SK-N-SH treated with all-trans-retinoic acid at 6 μM for 48 hours (cell line): ENCODE data around the gene ARL16.

ENCODE experiments used
- ATAC-seq: fragments of 200-7000 bp; cut with Tn5 transposase; 3 replicates; pipeline ENCODE4 v1.9.1; 2020; ENCODE audit warnings: mild to moderate bottlenecking, moderate library complexity
- ARNTL ChIP-seq: fragments of 450-650 bp; formaldehyde crosslinking; IDR thresholded peaks from 2 replicates; pipeline ENCODE4 v1.5.0; 2020; ENCODE audit warnings: low read depth, mild to moderate bottlenecking, moderate library complexity, borderline replicate concordance
- BACH2 ChIP-seq: fragments of 250-450 bp; sonication (Bioruptor Pico); IDR thresholded peaks from 2 replicates; pipeline ENCODE4 v1.9.0; 2021; ENCODE audit warnings: mild to moderate bottlenecking, borderline replicate concordance
- CSDC2 ChIP-seq: fragments of 250-450 bp; sonication (Bioruptor Pico); IDR thresholded peaks from 2 replicates; pipeline ENCODE4 v1.5.0; 2020; ENCODE audit warnings: mild to moderate bottlenecking, moderate library complexity
- ESRRG ChIP-seq: fragments of 250-450 bp; sonication (Bioruptor Pico); IDR thresholded peaks from 2 replicates; pipeline ENCODE4 v1.6.1; 2021; ENCODE audit warnings: mild to moderate bottlenecking
- GLIS3 ChIP-seq: fragments of 250-450 bp; sonication (Bioruptor Pico); IDR thresholded peaks from 2 replicates; pipeline ENCODE4 v1.5.0; 2020; ENCODE audit warnings: mild to moderate bottlenecking, moderate library complexity
- ISL1 ChIP-seq: fragments of 250-450 bp; sonication (Bioruptor Pico); IDR thresholded peaks from 2 replicates; pipeline ENCODE4 v2.1.2; 2022; ENCODE audit warnings: mild to moderate bottlenecking, moderate library complexity
- OSR1 ChIP-seq: fragments of 250-450 bp; sonication (Bioruptor Pico); IDR thresholded peaks from 2 replicates; pipeline ENCODE4 v1.8.0; 2022; ENCODE audit warnings: moderate library complexity, mild to moderate bottlenecking, inconsistent platforms
- PPARA ChIP-seq: fragments of 250-450 bp; sonication (Bioruptor Pico); IDR thresholded peaks from 2 replicates; pipeline ENCODE4 v1.5.0; 2020; ENCODE audit warnings: mild to moderate bottlenecking, borderline replicate concordance
- RARB ChIP-seq: fragments of 250-450 bp; sonication (Bioruptor Pico); IDR thresholded peaks from 2 replicates; pipeline ENCODE4 v1.8.0; 2021; ENCODE audit warnings: mild to moderate bottlenecking, moderate library complexity
- SNAI2 ChIP-seq: fragments of 250-450 bp; sonication (Bioruptor Pico); IDR thresholded peaks from 2 replicates; pipeline ENCODE4 v1.5.0; 2020; ENCODE audit warnings: mild to moderate bottlenecking, moderate library complexity
- TCF4 ChIP-seq: fragments of 250-450 bp; sonication (Bioruptor Pico); IDR thresholded peaks from 2 replicates; pipeline ENCODE4 v1.8.0; 2021; ENCODE audit warnings: mild to moderate bottlenecking, moderate library complexity, borderline replicate concordance
- TOX ChIP-seq: fragments of 250-450 bp; sonication (Bioruptor Pico); IDR thresholded peaks from 2 replicates; pipeline ENCODE4 v1.8.0; 2021; ENCODE audit warnings: mild to moderate bottlenecking, moderate library complexity, borderline replicate concordance
- ZC3H10 ChIP-seq: fragments of 250-450 bp; sonication (Bioruptor Pico); IDR thresholded peaks from 2 replicates; pipeline ENCODE4 v1.5.1; 2021; ENCODE audit warnings: mild to moderate bottlenecking, moderate library complexity
- ZFP30 ChIP-seq: fragments of 450-650 bp; formaldehyde crosslinking; IDR thresholded peaks from 2 replicates; pipeline ENCODE4 v1.5.0; 2022; ENCODE audit warnings: mild to moderate bottlenecking, moderate library complexity
- ZNF565 ChIP-seq: fragments of 450-650 bp; formaldehyde crosslinking; conservative IDR thresholded peaks from 2 replicates; pipeline ENCODE4 v1.5.0; 2020; ENCODE audit warnings: low read depth, mild to moderate bottlenecking, moderate library complexity
- ZNF8 ChIP-seq: fragments of 450-650 bp; formaldehyde crosslinking; IDR thresholded peaks from 2 replicates; pipeline ENCODE4 v1.5.0; 2020; ENCODE audit warnings: mild to moderate bottlenecking, moderate library complexity
- TF ChIP-seq, protein P1 (sequence below): fragments of 250-450 bp; sonication (Bioruptor Pico); IDR thresholded peaks from 2 replicates; pipeline ENCODE4 v1.8.0; 2020; ENCODE audit warnings: mild to moderate bottlenecking, moderate library complexity, borderline replicate concordance
- TF ChIP-seq, protein P2 (sequence below): fragments of 250-450 bp; sonication (Bioruptor Pico); IDR thresholded peaks from 2 replicates; pipeline ENCODE4 v1.5.1; 2020; ENCODE audit warnings: low read depth, mild to moderate bottlenecking, moderate library complexity
- TF ChIP-seq, protein P3 (sequence below): fragments of 250-450 bp; sonication (Bioruptor Pico); IDR thresholded peaks from 2 replicates; pipeline ENCODE4 v1.5.1; 2021; ENCODE audit warnings: mild to moderate bottlenecking, moderate library complexity
- TF ChIP-seq, protein P4 (sequence below): fragments of 250-450 bp; sonication (Bioruptor Pico); IDR thresholded peaks from 2 replicates; pipeline ENCODE4 v1.5.0; 2020; ENCODE audit warnings: mild to moderate bottlenecking, moderate library complexity

ARL16 gene

DNA sequence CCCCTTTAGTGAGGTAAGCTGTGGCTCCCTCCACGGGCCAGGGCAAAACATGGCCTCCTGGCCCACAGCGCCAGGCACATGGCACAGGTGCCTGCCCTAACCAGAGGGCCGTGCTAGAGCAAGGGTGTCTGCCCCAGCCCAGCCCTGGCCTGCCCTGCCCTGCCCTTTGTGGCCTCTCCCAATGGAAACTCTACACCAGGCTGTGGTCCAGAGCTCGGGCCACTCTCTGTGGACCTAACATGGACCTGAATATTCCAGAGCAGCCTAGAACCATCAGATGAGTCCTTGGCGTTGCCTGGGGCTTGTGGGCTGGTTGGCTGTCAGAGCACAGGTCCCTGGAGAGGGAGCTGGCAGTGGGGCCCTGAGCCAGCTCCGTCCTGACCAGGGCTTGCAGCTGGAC is 11.6 kb upstream of the ARL16 start (continued):
- TF ChIP-seq, protein P1, sequence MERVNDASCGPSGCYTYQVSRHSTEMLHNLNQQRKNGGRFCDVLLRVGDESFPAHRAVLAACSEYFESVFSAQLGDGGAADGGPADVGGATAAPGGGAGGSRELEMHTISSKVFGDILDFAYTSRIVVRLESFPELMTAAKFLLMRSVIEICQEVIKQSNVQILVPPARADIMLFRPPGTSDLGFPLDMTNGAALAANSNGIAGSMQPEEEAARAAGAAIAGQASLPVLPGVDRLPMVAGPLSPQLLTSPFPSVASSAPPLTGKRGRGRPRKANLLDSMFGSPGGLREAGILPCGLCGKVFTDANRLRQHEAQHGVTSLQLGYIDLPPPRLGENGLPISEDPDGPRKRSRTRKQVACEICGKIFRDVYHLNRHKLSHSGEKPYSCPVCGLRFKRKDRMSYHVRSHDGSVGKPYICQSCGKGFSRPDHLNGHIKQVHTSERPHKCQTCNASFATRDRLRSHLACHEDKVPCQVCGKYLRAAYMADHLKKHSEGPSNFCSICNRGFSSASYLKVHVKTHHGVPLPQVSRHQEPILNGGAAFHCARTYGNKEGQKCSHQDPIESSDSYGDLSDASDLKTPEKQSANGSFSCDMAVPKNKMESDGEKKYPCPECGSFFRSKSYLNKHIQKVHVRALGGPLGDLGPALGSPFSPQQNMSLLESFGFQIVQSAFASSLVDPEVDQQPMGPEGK (CRISPR knock-in tag), result no peak
- TF ChIP-seq ZNF565 (CRISPR knock-in tag) (no peak), SNAI2 (no peak), TOX (CRISPR knock-in tag) (no peak), OSR1 (CRISPR knock-in tag) (no peak), ESRRG (no peak), GLIS3 (no peak), ZFP30 (CRISPR knock-in tag) (no peak)

DNA sequence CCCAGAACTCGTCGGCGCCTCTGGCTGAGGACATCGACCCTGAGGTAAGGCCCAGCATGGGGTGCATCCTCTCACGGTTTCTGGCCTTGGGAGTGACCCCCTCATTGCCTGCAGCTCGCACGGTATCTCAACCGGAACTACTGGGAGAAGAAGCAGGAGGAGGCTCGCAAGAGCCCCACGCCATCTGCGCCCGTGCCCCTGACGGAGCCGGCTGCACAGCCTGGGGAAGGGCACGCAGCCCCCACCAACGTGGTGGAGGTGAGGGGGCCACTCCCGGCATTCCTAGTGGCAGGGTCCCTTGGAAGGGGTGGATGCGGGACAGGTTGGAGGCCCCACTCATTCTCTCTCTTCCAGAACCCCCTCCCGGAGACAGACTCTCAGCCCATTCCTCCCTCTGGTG is 11.2 kb upstream of the ARL16 start:
- no peak for ATAC-seq
- TF ChIP-seq SNAI2, result no peak
- TF ChIP-seq ARNTL, result no peak
- TF ChIP-seq ZFP30 (CRISPR knock-in tag), result no peak
- TF ChIP-seq, protein P2, sequence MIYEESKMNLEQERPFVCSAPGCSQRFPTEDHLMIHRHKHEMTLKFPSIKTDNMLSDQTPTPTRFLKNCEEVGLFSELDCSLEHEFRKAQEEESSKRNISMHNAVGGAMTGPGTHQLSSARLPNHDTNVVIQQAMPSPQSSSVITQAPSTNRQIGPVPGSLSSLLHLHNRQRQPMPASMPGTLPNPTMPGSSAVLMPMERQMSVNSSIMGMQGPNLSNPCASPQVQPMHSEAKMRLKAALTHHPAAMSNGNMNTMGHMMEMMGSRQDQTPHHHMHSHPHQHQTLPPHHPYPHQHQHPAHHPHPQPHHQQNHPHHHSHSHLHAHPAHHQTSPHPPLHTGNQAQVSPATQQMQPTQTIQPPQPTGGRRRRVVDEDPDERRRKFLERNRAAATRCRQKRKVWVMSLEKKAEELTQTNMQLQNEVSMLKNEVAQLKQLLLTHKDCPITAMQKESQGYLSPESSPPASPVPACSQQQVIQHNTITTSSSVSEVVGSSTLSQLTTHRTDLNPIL (CRISPR knock-in tag), result no peak
- TF ChIP-seq, protein P3, sequence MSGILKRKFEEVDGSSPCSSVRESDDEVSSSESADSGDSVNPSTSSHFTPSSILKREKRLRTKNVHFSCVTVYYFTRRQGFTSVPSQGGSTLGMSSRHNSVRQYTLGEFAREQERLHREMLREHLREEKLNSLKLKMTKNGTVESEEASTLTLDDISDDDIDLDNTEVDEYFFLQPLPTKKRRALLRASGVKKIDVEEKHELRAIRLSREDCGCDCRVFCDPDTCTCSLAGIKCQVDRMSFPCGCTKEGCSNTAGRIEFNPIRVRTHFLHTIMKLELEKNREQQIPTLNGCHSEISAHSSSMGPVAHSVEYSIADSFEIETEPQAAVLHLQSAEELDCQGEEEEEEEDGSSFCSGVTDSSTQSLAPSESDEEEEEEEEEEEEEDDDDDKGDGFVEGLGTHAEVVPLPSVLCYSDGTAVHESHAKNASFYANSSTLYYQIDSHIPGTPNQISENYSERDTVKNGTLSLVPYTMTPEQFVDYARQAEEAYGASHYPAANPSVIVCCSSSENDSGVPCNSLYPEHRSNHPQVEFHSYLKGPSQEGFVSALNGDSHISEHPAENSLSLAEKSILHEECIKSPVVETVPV (CRISPR knock-in tag), result no peak
- no peak for TF ChIP-seq TCF4 (CRISPR knock-in tag)
- no peak for TF ChIP-seq GLIS3
- TF ChIP-seq ZNF8 (CRISPR knock-in tag), result no peak
- TF ChIP-seq PPARA (CRISPR knock-in tag), result no peak
- no peak for TF ChIP-seq RARB (CRISPR knock-in tag)
- no peak for TF ChIP-seq ZC3H10 (CRISPR knock-in tag)

DNA sequence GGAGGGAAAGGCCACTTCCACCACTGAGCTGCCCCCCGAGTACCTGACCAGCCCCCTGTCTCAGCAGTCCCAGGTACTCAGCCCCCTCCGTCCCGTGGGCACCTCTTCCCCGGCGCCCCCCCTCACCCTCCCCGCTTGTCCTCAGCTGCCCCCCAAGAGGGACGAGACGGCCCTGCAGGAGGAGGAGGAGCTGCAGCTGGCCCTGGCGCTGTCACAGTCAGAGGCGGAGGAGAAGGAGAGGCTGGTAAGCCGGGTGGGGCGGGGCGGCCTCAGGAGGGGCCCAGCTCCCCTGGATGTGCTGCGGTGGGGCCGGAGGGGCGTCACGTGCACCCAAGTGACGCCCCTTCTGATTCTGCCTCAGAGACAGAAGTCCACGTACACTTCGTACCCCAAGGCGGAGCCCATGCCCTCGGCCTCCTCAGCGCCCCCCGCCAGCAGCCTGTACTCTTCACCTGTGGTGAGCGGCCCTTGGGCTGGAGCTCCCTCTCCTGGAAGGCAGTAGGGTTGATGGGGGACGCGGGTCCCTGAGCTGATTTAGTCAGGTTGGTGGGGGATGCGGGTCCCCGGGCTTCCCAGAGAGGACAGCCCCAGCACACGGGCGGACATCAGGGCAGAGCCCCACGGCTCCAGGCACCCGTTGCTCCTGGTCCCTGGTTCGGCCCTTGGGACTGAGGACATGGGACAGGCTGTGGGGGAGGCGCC is 10.1 kb upstream of the ARL16 start:
- peak; percentile 3; the same call in 1 of the 3 replicates for ATAC-seq
- TF ChIP-seq, protein P4, sequence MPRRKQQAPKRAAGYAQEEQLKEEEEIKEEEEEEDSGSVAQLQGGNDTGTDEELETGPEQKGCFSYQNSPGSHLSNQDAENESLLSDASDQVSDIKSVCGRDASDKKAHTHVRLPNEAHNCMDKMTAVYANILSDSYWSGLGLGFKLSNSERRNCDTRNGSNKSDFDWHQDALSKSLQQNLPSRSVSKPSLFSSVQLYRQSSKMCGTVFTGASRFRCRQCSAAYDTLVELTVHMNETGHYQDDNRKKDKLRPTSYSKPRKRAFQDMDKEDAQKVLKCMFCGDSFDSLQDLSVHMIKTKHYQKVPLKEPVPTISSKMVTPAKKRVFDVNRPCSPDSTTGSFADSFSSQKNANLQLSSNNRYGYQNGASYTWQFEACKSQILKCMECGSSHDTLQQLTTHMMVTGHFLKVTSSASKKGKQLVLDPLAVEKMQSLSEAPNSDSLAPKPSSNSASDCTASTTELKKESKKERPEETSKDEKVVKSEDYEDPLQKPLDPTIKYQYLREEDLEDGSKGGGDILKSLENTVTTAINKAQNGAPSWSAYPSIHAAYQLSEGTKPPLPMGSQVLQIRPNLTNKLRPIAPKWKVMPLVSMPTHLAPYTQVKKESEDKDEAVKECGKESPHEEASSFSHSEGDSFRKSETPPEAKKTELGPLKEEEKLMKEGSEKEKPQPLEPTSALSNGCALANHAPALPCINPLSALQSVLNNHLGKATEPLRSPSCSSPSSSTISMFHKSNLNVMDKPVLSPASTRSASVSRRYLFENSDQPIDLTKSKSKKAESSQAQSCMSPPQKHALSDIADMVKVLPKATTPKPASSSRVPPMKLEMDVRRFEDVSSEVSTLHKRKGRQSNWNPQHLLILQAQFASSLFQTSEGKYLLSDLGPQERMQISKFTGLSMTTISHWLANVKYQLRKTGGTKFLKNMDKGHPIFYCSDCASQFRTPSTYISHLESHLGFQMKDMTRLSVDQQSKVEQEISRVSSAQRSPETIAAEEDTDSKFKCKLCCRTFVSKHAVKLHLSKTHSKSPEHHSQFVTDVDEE (CRISPR knock-in tag), result no peak
- TF ChIP-seq ESRRG (no peak), ZNF565 (CRISPR knock-in tag) (no peak), SNAI2 (no peak), ZNF8 (CRISPR knock-in tag) (no peak), PPARA (CRISPR knock-in tag) (no peak)

DNA sequence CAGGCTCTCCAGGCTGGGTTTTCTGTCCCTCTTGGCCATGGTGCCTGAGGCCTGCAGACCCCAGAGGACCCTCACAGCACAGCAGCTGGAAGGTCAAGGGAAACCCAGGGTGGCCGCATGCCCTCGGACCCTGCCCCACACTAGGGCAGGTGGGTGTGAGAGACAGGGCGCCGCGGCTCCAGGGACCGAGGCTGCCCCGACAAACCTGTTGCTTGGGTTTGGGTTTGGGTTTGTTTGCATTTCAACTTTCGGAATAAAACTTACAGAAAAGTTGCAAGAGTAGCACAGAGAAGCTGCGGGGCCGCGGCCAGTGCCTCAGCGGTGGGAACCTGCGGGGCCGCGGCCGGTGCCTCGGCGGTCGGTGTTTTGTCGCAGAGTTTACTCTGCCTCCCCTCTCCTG is 8.0 kb upstream of the ARL16 start:
- no peak for ATAC-seq
- TF ChIP-seq TCF4 (CRISPR knock-in tag), result no peak
- TF ChIP-seq SNAI2, result no peak
- TF ChIP-seq, protein P4 (CRISPR knock-in tag), result no peak
- TF ChIP-seq, protein P3 (CRISPR knock-in tag), result no peak
- no peak for TF ChIP-seq ISL1 (CRISPR knock-in tag)
- TF ChIP-seq, protein P2 (CRISPR knock-in tag), result no peak
- TF ChIP-seq ESRRG, result no peak
- TF ChIP-seq ARNTL, result no peak
- no peak for TF ChIP-seq CSDC2 (CRISPR knock-in tag)
- no peak for TF ChIP-seq BACH2 (CRISPR knock-in tag)
- TF ChIP-seq RARB (CRISPR knock-in tag), result no peak
- no peak for TF ChIP-seq ZNF8 (CRISPR knock-in tag)
- TF ChIP-seq GLIS3, result no peak
- TF ChIP-seq ZC3H10 (CRISPR knock-in tag), result no peak
- TF ChIP-seq TOX (CRISPR knock-in tag), result no peak
- TF ChIP-seq ZNF565 (CRISPR knock-in tag), result no peak
- TF ChIP-seq ZFP30 (CRISPR knock-in tag), result no peak
